HG02798 (cell line): Measurements from ENCODE around the gene TCFL5.

Source experiments
- ATAC-seq: cut with Tn5 transposase; IDR thresholded peaks from one replicate; pipeline ENCODE4 v1.9.1; 2021; ENCODE audit warnings: mild to moderate bottlenecking; ENCODE audit not compliant: unreplicated experiment, poor library complexity

The TCFL5 gene

GRCh38 chr20:62815066-62815991, 46.3 kb downstream of the TCFL5 start:
- no peak for ATAC-seq

DNA sequence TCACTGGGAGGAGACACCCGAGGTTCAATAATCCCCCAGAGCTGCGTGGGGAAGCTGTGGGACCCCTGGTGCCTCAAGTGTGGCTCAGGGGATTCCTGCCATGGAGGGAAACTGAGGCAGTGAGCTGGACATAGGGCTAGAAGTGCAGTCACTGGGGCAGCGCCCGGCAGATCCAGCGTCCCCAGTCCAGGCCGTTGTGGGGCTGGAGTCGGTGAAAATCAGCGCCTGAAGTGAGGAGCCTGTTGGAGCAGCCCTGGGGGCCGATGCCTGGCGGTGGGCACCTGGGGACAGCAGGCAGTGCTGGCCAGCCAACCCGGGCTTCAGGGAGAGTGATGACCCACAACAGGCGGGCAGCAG, 46.9 kb downstream of the TCFL5 start:
- ATAC-seq, result no peak

- ATAC-seq, result no peak
These were observed 47.4 kb downstream of the TCFL5 start for GRCh38 chr20:62814060-62814708.

DNA sequence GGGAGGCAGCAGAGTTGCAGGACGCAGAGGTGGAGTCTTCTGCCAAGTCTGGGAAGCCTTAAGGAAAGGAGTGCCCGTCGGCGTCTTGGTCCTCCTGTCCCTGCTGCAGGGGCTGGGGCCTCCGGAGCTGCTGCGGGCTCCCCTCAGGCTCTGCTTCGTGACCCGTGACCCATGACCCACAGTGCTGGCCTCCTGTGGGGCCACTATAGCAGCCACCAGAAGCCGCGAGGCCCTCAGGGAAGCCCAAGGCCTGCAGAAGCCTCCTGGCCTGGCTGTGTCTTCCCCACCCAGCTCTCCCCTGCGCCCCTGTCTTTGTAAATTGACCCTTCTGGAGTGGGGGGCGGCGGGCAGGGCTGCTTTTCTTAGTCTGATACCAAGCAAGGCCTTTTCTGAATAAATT, 48.0 kb downstream of the TCFL5 start:
- ATAC-seq, result no peak

GRCh38 chr20:62812907-62813200, 48.8 kb downstream of the TCFL5 start:
- ATAC-seq, result no peak

GRCh38 chr20:62812181-62812906, 49.3 kb downstream of the TCFL5 start:
- ATAC-seq, result no peak

GRCh38 chr20:62811720-62812119, 49.9 kb downstream of the TCFL5 start:
- no peak for ATAC-seq

- ATAC-seq, result no peak
These were observed 50.3 kb downstream of the TCFL5 start for GRCh38 chr20:62811320-62811719.

GRCh38 chr20:62809530-62810428, 51.8 kb downstream of the TCFL5 start:
- ATAC-seq, result no peak

DNA sequence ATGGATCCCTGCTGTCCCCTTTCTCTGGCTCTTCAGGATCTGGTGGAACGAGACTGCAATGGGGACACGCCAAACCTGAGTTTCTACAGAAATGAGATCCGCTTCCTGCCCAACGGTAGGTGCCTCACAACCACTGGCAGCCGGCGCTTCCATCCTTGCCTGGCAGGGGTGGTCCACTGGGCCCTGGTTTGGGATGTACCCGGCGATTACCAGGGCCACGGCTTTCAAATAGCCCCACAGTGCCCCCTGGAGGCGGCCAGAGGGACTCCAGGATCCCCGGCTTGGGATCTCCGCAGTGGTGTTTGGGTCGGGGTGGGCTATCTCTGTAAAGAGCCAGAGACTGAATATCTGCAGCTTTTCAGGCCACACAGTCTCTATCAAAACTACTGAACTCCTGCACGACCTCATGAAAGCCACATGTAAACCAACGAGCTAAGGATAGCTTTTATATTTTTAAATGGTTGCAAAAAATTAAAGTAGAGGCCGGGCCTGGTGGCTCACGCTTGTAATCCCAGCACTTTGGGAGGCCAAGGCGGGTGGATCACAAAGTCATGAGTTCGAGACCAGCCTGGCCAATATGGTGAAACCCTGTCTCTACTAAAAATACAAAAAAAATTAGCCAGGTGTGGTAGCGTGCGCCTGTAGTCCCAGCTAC, 53.3 kb downstream of the TCFL5 start:
- ATAC-seq, result peak; percentile 34

- ATAC-seq, result no peak
These were observed 54.0 kb downstream of the TCFL5 start for GRCh38 chr20:62807444-62808210.

GRCh38 chr20:62806383-62807050, 55.1 kb downstream of the TCFL5 start:
- no peak for ATAC-seq

DNA sequence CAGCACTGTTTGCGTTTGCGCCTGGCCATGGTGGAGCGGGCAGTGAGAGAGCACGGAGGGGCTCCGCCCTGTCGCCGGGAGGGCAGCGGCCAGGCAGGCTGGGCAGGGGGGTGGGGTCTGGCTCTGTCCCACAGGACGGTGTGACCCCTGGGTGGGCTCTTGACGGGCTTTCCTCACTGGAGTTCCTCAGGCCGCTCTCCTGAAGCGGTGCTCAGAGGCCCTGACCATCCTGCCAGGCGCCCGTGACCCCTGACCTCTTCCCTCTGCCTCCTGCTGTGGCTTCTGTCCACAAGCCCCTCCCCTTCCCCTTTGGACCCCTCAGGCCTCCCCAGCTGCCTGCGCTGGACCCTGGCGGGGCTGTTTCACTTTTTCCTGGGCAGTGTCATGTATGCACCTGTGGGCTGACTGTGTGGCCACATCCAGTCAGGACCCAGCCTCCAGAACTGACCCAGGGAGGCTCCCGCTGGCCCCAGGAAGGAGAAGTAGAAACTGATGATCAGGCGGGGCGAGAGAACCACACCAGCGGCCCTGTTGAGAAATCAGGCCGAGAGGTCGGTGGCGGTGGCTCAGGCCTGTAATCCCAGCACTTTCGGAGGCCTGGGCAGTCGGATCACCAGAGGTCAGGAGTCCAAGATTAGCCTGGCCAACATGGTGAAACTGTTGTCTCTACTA, 55.8 kb downstream of the TCFL5 start:
- ATAC-seq, result no peak

GRCh38 chr20:62805155-62805710, 56.4 kb downstream of the TCFL5 start:
- peak; percentile 33 for ATAC-seq

DNA sequence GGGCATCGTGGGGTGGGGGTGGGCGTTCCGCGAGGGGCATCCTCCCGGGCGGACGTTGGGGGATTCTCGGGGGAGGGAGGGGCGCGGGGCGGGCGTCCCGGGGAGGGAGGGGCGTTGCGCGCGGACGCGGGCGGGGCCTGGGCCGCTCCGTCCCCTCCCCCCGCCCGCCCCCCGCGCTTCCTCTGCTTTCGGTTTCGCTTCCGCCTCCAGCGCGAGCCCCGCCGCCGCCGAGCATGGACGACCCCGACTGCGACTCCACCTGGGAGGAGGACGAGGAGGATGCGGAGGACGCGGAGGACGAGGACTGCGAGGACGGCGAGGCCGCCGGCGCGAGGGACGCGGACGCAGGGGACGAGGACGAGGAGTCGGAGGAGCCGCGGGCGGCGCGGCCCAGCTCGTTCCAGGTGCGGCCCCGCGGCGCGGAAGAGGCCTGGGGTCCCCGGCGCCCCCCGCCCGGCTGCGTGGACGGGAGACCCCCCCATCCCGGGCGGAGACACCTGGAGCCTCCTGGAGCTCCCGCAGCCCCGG, 56.9 kb downstream of the TCFL5 start, which contains the start of gene OGFR:
Gene OGFR (plus strand): TSS at position 209 of the 528 bp plus-strand sequence. CDS start 25 bp downstream, at position 234.
- peak; percentile 54 for ATAC-seq

DNA sequence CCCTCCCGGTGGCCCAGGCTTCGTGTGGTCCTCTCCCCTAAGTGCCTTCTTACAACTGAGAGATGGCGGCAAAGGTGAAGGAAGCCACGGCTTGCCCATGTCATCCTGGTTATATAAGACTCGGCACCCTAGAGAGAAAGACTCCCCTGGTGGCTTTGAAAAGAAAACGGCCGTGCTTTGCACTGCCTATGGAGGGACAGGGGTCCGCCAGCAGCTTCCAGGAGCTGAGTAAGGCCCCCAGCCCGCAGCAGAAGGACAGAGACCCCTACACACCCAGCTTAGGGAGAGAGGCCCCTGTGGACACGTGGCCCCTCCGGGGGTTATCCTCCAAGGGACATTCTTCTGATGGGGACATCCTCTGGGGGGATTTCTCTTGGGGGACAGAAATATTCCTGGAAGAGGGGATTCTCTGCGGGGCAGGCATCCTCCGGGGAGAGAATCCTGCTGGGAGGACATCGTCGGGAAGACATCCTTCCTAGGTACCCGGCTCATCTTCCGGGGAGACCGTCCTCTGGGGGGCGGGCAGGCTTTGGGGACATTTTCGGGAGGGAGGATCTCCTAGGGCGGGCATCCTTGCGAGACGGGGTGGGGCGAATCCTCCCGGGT, 57.5 kb downstream of the TCFL5 start:
- ATAC-seq, result no peak
